GM12875 (cell line): ENCODE measurements around the gene ROMO1.
"Not testable (repeated sequence)": the region's sequence is repeated elsewhere in the genome, so short reads cannot be mapped to it uniquely, and the experiment has no call there.

ENCODE experiments used
- H3K4me3 ChIP-seq: one replicate; pipeline ENCODE4 v1.5.1; 2011; ENCODE audit warnings: low read depth, low read length, control low read depth
- TF ChIP-seq, protein P1 (sequence below): IDR thresholded peaks from 2 replicates; pipeline ENCODE4 v1.5.1; 2011; ENCODE audit warnings: low read depth, mild to moderate bottlenecking, control low read depth, inconsistent platforms, low read length, moderate library complexity, borderline replicate concordance; ENCODE audit not compliant: insufficient read depth

ROMO1 gene

DNA sequence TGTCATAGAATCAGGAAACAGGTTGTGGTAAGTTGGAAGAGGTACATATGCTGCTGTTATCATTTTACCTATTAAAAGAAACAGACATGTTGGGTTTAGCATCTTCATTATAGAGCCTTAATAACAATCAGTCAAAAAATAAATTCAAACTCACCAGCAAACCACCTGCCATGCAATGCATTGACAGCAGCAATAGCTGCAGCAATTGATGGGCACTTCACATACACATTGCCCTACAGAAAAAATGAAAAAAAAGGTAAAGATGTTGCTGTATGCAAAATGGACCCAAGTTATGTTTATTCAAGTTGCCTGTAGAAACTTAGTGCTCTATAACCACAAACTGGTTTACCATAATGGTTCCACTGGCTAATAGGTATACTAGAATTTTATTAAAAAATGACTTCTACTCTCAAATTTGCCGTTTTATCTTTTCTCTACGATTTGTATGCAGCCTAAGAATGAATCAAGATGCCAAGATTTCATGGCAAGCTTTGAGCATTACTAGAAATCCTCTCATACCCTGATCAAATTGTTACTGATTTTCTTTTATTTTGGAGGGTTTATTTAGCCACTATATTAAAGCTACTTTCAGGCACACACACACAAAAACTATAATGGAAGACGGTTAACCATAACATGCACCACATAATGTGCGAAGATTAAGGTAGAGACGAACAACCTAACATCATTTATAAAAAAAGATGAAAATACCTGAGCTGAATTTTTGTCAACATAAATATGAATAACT lies 5.5 kb downstream of the ROMO1 start:
- TF ChIP-seq, protein P1, sequence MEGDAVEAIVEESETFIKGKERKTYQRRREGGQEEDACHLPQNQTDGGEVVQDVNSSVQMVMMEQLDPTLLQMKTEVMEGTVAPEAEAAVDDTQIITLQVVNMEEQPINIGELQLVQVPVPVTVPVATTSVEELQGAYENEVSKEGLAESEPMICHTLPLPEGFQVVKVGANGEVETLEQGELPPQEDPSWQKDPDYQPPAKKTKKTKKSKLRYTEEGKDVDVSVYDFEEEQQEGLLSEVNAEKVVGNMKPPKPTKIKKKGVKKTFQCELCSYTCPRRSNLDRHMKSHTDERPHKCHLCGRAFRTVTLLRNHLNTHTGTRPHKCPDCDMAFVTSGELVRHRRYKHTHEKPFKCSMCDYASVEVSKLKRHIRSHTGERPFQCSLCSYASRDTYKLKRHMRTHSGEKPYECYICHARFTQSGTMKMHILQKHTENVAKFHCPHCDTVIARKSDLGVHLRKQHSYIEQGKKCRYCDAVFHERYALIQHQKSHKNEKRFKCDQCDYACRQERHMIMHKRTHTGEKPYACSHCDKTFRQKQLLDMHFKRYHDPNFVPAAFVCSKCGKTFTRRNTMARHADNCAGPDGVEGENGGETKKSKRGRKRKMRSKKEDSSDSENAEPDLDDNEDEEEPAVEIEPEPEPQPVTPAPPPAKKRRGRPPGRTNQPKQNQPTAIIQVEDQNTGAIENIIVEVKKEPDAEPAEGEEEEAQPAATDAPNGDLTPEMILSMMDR: no peak
- no peak overlapping the region for H3K4me3 ChIP-seq

DNA sequence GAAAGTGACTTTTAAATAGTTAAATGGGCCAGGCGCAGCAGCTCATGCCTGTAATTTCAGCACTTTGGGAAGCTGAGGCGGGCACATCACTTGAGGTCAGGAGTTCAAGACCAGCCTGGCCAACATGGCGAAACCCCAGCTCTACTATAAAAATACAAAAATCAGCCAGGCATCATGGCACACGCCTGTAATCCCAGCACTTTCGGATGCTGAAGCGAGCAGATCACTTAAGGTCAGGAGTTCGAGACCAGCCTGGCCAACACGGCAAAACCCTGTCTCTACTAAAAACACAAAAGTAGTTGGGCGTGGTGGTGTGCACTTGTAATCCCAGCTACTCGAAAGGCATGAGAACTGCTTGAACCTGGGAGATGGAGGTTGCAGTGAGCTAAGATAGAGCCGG lies 6.7 kb downstream of the ROMO1 start:
- not testable (repeated sequence) for H3K4me3 ChIP-seq

DNA sequence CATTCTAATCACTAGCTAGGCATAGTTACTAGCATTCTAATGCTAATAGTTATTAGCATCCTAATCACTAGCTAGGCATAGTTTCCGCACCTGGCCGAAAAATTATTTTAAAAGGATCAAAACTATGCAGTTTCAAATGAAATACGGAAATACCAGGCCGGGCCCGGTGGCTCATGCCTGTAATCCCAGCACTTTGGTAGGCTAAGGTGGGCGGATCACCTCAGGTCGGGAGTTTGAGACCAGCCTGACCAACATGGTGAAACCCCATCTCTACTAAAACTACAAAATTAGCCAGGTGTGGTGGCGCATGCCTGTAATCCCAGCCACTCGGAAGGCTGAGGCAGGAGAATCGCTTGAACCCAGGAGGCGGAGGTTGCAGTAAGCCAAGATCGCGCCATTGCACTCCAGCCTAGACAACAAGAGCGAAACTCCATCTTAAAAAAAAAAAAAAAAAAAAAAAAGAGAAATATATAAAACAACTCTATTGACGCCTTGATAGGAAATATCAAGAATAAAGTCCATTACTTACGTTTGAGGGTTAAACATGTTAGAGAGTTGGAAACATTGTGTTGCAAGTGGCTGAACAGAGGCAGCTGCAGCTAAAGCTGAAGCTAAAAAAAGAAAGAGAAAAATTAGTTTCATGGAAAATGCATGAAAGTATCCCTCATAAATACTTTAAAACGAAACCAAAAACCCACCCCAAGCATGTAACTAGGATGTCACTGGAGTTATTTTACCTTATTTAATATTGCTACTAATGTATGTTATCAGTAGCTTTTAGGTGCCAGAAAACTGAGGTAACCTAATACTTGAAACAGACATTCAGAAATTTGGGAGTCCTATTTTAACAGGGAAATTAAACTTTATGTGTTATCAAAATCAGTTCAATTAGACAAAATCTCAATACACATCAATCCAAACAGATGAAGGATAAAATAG lies 7.7 kb downstream of the ROMO1 start:
- H3K4me3 ChIP-seq: not testable (repeated sequence)

DNA sequence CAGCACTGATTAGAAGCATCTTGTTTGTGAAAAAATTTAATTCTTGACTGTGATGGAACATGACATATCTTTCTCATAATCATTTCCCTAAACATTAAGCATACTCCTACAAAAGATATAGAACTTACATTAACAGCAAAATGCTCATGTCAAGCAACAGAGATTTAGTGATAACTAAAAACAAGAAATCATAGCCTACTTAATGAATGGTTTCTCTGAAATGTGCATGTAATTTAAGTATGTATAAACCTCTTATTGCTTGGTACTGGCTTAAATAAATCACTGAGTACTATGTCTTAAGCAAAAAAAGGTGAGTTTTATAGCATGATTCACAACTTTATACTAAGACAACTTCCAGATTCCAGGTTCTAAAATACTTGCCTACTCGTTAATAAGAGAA lies 9.3 kb downstream of the ROMO1 start:
- no peak overlapping the region for H3K4me3 ChIP-seq
- TF ChIP-seq, protein P1: no peak

DNA sequence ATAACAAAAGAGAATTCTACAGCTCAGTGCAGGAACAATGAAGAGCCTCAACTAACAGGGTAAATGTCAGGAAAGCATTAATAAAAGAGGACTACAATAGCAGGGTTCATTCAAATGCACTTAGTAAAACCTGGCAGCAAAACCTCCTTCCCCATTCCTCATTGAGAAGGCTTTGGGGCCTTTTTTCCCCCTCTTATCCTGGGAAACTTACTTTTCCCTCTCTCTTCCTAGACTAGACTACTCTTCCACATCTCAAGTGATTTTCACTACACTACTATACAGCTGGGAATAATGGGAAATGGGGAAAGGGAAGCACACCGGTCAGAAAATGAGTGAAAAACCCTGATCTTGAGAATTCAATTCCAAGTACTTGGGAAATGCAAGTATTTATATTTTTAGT lies 10.1 kb downstream of the ROMO1 start:
- TF ChIP-seq, protein P1: no peak
- no peak overlapping the region for H3K4me3 ChIP-seq

DNA sequence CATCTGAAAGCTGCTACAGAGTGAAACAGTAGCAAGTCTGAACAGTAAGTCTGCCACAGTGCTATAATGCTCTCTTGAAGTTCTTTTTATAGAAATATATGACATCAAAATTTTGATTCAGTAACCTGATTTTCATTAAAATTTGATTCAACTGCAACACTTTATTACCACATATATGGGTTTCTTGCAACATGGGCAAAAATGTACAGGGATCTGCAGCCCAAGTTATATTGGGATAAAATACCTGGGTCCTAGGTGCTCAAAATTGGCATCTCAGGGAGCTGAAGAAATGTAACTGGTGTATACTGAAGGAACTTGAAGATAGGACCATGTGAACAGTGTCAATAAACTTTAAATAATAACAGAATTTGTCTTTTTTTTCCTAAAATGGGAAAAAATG lies 10.8 kb downstream of the ROMO1 start:
- H3K4me3 ChIP-seq: no peak overlapping the region
- TF ChIP-seq, protein P1: no peak

DNA sequence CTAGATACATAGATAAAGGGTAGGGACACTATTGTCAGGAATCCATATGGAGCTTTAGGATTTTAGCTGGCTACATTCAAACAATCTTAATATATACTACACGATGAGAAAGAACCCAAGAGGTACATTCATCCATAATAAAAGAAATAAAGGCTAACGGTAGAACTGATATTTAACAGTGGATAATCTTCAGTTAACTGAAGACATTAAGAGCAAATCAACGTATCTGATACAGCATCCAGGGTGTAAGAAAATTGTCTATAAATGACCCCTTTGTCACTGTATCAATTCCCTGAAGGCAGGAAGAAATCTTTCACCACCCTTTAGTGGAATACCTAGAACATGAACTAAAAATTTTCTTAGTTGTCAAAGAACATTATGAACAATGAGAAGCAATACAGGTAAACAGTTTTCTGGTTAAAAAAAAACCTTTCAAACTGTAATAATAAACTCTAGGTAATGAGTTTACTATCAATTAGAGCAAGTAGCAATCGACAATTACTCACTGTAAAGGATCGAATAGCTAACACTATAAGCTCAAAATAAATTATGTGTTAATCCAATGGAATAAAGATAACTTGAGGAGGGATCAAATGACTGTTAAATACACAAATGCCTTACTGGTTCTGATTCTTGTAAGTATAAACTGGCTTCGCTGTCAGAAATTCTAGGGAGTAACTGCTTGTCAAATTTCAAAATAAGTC lies 11.8 kb downstream of the ROMO1 start:
- TF ChIP-seq, protein P1: no peak
- no peak overlapping the region for H3K4me3 ChIP-seq
